GM19455 (cell line): Measurements from ENCODE around the gene ARSG.
A peak's percentile ranks its signal among the peaks of the same experiment; 100 is the strongest.
"Not testable (repeated sequence)": the region's sequence is repeated elsewhere in the genome, so short reads cannot be mapped to it uniquely, and the experiment has no call there.

ENCODE experiments used
- ATAC-seq: cut with Tn5 transposase; IDR thresholded peaks from one replicate; pipeline ENCODE4 v1.9.1; 2021; ENCODE audit not compliant: unreplicated experiment

ARSG gene

GRCh38 chr17:68290955-68291835 lies at the start of gene ARSG, which contains the start of gene SLC16A6:
ARSG (plus strand) TSS chr17:68291495; CDS start chr17:68307494, 15,999 bp downstream.
SLC16A6 (minus strand) TSS chr17:68291127; CDS start chr17:68278320, 12,807 bp downstream.
- peak; percentile 55 for ATAC-seq

- ATAC-seq = no peak
These were observed 44.8 kb upstream of the ARSG start for GRCh38 chr17:68246271-68247028.

DNA sequence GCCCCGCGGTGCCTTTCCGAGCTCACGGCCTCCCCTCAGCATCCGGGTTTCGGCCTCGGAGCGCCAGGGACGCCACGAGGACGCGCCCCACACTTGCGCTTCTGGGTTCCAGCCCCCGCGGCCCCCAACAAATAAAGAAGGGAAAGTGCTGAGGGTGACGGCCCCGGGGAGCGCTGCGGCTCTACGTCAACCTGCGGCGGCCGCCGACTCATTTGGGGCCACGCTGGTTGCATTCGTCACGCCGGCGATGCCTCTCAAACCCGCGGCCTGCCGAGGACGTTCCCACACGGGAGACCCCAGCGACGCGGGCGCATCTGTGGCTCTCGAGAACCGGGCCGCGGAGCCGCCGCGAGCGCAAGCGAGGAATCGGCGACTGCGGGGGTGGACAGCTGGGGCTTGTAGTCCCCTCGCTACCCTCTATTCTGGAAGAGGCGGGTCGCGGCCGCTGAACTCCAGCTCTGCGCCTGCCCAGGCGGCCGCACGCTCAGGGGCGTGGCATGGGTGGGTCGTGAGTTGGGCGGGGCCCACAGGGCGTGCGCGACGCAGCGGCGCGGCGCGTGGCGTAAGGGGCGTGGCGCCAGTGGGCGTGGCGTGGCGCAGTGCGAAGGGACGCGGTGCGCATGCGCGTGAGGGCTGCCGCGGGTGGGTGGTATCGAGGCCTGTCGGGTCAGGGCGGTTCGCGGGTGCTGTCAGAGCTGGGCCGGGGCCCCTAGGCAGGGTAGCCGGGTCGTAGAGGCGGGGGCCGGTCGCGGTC lies 43.7 kb upstream of the ARSG start, which contains the start of gene AMZ2:
TSS of gene AMZ2 (plus strand) at position 599 of the 754 bp plus-strand sequence. CDS start 2,145 bp downstream, outside the sequence.
- ATAC-seq = peak; percentile 90

DNA sequence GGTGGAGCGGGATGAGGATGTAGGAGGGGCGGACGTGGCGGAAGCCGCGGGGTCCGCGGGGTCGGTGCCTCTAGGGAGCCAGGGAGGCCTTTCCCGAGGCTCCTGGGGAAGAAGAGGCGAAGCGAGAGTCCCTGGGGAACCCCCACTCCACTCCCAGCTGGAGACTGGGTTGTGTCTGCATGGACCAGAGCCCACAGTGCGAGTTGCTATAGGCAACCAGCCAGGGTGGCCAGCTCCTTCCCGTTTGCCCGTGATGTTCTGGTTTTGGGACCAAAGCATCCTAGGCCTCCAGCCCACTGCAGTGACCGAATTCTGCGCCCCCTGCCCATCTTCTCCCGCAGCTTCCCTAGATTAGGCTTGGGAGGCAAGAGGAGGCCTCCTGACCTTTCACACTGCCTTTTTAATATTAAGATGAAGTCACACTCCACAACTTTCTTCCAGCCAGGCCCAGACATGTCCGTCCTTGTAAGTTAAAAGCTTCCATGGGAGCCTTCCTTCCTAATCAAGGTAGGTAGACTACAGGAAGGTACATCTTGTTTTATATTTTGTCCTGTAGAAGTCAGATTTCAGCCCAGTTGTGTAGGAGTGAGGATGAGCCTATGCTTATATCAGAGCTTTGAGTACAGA lies 43.0 kb upstream of the ARSG start:
- ATAC-seq = peak; percentile 28

DNA sequence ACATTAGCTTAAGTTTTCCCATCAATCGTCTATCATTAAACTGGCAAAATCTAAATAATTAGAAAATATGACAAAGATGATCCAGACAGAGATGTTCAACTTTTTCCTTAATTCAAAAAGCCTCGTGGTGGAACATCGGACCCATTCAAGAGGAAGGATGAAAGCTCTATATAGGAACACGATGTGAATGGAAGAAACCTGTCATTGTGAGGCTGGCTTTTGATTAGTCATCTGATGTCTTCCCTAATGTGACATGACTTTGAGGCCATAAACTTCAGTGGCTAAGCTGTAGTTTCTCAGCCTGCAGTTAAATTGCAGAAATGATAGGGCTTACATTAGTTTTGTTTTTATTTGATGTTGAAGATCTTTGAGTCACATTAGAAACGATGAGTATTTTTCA lies 42.4 kb upstream of the ARSG start:
- ATAC-seq = no peak

- ATAC-seq = no peak
These were observed 41.9 kb upstream of the ARSG start for GRCh38 chr17:68249354-68249765.

DNA sequence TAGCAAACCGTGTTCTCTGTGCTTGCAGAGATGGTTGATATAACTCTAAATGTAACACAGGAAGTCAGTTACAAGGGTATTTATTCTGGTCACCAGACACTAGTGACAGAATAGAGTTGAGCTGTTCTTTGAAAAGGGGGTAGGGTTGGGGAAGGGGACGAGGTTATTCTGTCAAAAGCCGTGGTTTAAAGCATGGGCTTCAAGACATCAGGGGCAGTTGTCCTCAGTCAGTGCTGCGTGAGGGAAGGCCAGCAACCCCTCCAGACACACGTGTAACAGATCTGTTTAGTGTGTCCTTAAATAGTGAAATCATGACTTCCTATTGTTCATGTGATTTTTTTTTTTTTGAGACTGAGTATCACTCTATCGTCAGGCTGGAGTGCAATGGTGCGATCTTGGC lies 37.9 kb upstream of the ARSG start:
- ATAC-seq = not testable (repeated sequence)

DNA sequence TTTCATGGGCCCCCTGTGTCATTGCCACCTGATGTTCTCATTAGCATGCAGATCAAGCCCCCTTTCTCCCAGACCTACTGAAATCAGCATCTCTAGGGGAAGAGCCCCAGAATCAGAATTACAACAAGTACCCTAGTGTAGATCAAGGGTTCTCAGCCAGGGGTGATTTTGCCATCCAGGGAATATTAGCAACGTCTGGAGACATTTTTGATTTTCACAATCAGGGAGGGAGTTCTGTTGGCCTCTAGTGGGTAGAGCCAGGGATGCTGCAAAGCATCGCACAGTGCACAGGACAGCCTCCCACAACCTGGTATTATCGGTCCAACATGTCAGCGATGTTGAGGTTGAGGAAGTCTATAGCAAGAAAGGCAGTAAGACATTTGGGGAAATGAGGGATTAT lies 36.1 kb upstream of the ARSG start:
- no peak for ATAC-seq

- ATAC-seq = no peak
These were observed 35.4 kb upstream of the ARSG start for GRCh38 chr17:68255731-68256538.

DNA sequence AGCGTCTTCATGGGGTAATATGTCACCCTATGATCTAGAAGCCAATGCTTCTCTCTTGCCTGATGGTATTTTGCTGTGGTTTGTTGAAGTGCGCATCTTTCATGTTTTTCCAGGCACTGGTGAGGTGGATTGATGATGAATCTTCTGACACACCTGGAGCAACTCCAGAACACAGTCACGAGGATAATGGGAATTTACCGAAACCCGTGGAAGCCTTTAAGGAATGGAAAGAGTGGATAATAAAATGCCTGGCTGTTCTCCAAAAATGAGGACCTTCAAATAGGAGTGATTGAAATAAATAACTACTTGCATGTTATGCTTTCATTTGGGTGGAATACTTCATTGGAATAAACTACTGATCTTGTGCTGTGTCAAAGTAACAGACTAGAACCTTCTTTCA lies 34.6 kb upstream of the ARSG start:
- not testable (repeated sequence) for ATAC-seq

DNA sequence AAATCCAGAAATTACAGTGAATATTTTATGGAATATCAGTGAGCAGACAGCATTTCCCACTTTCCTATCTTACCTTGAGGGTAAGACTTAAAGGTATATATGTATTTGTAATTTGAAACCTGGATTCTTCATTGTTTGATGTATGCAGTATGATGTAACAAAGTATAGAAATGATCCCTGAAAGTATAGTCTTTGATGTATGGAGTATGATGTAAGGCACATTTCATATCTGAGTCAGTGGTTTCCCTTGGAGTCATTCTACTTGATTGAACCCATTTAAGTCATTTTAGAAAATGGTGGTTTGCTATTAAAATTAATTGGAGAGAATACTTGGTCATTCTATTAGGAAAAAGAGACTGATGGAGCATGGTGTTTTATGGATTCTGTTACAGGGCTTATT lies 33.4 kb upstream of the ARSG start:
- ATAC-seq = no peak

GRCh38 chr17:68258890-68259647 lies 32.2 kb upstream of the ARSG start:
- ATAC-seq = peak; percentile 91

GRCh38 chr17:68259648-68259951 lies 31.7 kb upstream of the ARSG start:
- not testable (repeated sequence) for ATAC-seq

DNA sequence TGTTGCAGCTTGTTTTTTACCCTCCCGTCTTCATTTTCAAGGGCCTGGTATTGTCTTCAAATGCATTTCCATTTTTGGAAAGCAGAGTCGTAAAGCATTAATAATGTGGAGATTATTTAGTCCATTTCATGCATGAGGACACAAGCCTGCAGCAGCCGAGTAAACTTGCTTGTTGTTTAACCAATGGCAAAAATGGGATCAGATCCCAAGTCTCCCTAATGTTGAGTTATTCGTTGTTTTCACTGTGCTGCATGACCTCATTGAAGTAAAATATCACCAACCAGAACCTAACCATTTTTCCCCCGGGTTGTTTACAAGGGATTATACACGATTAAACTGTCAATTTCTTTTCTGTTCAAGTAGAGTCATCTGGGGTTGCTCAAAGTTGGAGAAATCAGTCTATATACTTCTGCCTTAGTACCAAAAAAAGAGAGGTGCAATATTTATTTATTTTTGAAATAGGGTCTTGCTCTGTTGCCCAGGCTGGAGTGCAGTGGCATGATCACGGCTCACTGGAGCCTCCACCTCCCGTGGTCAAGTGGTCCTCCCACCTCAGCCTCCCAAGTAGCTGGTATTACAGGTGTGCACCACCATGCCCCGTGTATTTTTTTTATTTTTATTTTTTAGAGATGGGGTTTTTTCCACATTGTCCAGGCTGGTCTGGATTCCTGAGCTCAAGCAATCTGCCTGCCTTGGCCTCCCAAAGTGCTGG lies 31.1 kb upstream of the ARSG start:
- no peak for ATAC-seq

DNA sequence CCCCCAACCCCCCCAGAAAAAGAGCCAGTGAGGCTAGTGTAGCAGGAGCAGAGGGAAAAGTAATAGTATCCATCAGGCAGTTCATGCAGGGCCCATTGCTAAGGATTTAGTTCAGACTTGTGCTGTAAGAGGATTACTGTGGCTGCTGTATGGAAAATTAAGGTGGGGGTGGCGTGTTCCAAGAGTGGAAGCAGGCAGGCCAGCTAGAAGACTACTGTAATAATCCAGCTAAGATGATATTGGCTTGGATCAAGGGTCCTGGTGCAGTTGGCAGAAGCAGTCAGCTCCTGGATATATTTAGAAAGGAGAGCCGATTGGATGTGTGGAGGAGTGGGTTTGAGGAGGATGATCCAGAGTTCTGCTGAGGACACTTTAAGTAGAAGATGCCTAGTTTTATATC lies 28.8 kb upstream of the ARSG start:
- not testable (repeated sequence) for ATAC-seq

GRCh38 chr17:68263101-68263681 lies 28.1 kb upstream of the ARSG start:
- ATAC-seq = not testable (repeated sequence)

DNA sequence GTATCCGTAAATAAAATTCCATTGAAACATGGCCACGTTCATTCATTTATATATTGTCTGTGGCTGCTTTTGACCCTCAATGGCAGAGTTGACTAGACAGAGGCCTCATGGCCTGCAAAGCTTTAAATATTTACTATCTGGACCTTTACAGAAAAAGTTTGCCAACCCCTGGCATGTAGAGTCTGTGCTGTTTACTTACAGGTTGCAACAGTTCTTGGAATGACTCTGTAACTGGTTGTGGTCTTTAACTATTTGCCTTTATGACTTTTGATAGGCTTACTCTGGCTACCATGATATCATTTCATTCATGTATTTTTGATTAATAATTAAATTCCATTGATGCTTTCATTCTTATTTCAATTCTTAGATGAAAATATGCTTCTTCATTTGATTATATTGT lies 25.5 kb upstream of the ARSG start:
- not testable (repeated sequence) for ATAC-seq

DNA sequence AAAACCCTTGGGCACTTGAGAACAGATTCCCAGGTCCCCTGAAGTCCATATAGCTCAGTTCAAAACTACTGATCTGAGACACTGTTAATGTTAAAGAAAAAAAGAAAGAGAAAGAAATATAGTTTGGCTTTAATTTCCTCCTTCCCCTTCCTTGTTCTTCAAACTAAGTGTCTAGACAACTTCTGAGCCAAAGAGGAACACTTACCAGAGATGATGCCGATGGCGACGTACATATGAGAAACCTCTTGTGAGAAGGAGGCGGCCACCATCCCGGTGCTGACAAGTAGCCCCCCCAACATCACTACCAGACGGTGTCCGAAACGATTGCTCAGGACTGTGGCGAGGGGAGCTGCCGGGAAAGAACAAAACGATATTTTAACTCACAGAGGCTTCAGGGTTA lies 17.6 kb upstream of the ARSG start:
- no peak for ATAC-seq
